KOPT-K1 (cell line): ENCODE data around the gene SALL3.

Source experiments
- H3K27ac ChIP-seq: fragments of 200-600 bp; sonication (generic); 2 replicates; pipeline ENCODE4 v1.5.1; 2016; ENCODE audit warnings: antibody characterized with exemption, mild to moderate bottlenecking, low read depth, low read length; ENCODE audit not compliant: poor library complexity, severe bottlenecking
- H3K36me3 ChIP-seq: fragments of 200-600 bp; sonication (generic); 2 replicates; pipeline ENCODE4 v1.5.1; 2017; ENCODE audit warnings: antibody characterized with exemption, mild to moderate bottlenecking, low read length, moderate library complexity; ENCODE audit not compliant: insufficient read depth
- H3K9me3 ChIP-seq: fragments of 200-600 bp; sonication (generic); 2 replicates; pipeline ENCODE4 v1.5.1; 2017; ENCODE audit warnings: antibody characterized with exemption, low read length, mild to moderate bottlenecking; ENCODE audit not compliant: insufficient read depth, poor library complexity, severe bottlenecking

SALL3 gene

DNA sequence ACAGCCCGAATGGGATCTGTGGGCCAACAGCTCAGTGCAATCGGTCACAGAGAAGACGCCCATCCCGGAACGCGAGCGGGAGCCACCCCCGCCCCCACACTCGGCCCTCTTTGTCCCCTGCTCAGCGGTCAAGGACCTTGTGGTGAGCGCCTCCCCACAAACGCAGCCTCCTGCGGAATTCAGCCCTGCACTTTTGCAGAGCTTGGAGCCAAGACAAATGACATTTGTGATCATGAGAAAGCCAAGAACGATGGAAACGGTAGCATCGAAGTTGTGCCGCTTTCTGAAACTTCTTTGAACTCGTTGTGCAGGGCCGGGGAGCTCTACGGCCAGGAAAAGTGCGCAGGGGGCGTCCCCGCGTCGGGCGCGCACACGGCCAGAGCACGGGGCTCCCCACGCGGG, 6.7 kb upstream of the SALL3 start:
- H3K27ac ChIP-seq, result no peak overlapping the region
- H3K9me3 ChIP-seq, result peaks cover 9% of the 10 kb centered on the region
- no peaks in the 10 kb centered on the region for H3K36me3 ChIP-seq

DNA sequence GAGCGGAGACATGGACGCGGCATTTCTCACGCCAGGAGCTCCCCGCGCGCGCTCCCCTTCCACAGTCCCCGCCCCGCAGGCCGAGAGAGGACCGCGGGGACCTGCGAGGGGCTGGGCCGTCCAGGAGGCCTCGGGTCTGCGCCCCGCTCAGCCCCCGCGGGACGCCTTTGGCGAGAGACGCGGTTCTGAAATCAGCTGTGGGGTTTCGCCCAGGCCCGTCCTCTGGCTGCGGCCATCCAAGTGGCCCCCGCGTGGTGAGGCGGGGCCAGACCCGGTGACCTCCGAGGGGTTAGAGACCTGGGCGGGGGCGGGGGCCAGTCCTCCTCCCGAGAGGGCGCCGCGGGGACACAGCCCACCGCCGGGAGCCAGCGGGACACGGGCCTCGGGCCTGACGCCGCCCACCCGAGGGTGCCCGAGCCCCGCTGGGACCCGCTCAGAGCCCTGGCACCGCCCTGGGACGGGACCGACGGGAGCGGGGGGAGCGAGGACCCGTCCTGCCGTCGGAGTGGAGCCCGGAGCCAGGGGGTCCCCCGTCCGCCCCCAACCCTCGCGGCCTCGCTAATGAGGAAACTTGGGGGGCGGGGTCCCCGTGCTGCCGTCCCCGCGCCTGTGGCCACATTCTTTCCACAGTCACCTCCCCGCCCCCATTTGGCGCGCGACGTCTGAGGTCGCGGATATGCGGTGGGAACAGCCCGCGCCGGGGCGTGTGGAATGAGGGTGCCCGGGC, 6.1 kb upstream of the SALL3 start:
- Histone ChIP-seq H3K9me3 (peaks cover 10% of the 10 kb centered on the region), H3K27ac (no peak overlapping the region)

DNA sequence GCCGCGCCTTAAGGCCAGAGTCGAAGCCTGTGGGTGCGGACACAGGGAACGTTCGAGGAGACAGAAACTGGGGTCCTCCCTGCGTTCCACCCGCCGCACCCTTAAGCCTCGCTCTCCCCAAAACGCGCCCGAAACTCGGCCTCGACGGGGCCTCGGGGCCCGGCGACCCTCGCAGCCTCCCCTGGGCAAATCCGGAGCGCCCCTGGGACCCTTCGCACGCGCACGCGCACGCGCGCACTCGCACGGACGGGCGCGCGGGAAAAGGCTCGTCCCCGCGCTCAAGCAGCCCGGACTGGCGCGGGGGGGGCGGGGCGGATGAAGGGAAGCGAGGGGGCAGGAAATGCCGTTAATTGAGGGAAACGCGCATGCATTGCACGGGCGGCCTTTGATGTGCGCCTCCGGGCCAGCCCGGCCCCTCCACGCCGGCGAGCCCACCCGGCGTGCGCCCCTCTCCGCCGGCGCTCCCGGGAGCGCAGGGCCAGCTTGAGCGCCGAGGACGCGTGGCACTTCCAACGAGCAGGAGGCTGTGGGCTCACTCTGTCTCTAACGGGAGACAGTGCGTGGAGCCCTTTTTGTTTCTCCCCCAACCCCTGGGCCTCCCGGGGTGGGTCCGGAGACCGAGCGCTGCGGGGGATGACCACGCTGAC, 5.4 kb upstream of the SALL3 start:
- H3K9me3 ChIP-seq, result peaks cover 10% of the 10 kb centered on the region
- H3K36me3 ChIP-seq, result no peaks in the 10 kb centered on the region
- no peak overlapping the region for H3K27ac ChIP-seq

More for the DNA sequence above, 6.1 kb upstream of the SALL3 start:
- H3K36me3 ChIP-seq, result no peaks in the 10 kb centered on the region

DNA sequence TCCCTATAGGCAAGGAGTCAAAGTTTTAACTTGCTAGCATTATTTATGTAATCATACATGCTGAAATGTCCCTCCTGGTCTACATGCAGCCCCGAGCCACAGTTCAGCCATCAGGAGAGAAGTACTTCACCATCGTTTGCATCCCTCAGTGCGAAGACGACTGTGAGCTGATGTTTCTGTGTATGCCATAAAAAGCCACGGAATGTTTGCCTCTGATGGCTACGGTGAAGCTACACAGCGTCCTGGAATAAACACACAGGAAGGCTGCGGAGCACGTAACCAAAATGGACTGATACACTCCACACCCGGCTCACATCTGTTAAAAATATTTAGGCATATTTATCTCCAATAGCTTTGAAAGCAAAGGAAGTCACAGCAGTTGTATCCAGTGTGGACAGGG, 4.3 kb upstream of the SALL3 start:
- Histone ChIP-seq H3K36me3 (no peaks in the 10 kb centered on the region), H3K27ac (no peak overlapping the region), H3K9me3 (peaks cover 10% of the 10 kb centered on the region)

- Histone ChIP-seq H3K36me3 (no peaks in the 10 kb centered on the region), H3K27ac (no peak overlapping the region), H3K9me3 (peaks cover 10% of the 10 kb centered on the region)
Measured at GRCh38 chr18:78975699-78976335, 3.8 kb upstream of the SALL3 start.

GRCh38 chr18:78976765-78977636, 2.6 kb upstream of the SALL3 start:
- no peak overlapping the region for H3K27ac ChIP-seq
- H3K36me3 ChIP-seq, result no peaks in the 10 kb centered on the region
- peaks cover 10% of the 10 kb centered on the region for H3K9me3 ChIP-seq

DNA sequence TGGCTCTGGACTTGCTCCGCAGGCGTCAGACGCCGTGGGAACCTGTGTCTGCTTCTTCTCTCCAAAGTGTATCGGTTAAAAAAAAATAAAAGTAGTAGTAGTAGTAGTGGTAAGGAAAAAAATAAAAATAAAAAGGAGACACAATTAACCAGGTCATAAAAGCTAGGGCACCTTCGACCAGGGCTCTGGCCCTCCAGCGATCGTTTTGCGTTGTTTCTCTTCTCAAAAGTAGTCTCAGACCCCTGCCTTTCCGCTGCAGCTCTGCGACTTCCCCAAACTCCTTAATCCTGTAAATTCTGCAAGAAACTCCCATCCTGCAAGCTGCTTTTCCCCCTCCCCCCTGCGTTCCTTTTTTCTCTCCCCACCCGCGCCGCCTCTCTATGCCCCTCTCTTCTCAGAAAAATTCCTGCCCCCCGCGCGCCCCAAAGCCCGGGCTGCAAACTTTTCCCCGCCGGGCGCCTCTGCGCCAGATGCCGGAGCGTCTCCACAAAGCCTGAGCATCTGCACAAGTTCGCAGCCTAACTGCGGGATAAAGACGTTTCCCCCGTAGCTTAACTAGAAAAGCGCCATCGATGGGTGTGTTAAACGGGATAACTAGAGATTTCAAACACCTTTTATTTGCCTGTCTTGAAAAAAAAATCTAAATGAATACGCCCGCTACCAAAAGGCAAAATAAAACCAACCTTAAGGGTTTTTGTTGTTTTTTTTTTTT, 1.8 kb upstream of the SALL3 start:
- Histone ChIP-seq H3K9me3 (peaks cover 10% of the 10 kb centered on the region), H3K27ac (no peak overlapping the region), H3K36me3 (no peaks in the 10 kb centered on the region)

DNA sequence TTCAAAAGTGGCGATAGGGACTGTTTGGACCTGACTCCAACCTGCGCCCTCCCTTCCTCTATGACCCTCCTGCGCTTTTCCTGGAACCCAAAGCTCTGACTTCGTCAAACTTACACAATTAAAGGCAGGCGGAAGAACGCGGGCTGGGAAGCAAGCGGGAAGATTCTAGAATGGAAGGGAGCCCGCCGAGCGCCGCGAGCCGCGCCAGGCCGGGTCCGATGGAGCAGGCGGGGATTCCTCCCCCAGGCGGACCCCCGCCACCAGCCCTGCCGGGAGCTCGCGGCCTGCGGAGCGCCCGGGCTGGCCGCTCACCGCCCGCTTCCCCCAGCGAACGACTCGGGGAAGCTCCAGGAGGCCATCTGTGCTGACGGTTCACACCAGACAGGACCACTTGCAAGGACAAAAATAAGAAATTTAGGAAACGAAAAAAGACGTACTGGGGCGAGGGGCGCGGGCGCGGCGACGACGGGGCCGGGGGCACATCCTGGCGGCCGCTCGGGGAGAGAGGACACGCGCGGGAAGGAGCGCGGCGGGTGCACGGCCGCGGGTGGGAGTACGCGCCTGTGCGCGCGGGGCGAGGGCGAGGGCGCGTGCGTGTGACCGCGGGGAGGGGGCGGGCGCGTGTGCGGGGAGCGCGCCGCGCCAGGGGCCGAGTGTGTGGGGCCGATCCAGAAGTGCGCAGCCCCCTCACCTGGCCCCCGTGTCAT, 1.1 kb upstream of the SALL3 start:
- Histone ChIP-seq H3K27ac (no peak overlapping the region), H3K9me3 (peaks cover 10% of the 10 kb centered on the region), H3K36me3 (no peaks in the 10 kb centered on the region)

DNA sequence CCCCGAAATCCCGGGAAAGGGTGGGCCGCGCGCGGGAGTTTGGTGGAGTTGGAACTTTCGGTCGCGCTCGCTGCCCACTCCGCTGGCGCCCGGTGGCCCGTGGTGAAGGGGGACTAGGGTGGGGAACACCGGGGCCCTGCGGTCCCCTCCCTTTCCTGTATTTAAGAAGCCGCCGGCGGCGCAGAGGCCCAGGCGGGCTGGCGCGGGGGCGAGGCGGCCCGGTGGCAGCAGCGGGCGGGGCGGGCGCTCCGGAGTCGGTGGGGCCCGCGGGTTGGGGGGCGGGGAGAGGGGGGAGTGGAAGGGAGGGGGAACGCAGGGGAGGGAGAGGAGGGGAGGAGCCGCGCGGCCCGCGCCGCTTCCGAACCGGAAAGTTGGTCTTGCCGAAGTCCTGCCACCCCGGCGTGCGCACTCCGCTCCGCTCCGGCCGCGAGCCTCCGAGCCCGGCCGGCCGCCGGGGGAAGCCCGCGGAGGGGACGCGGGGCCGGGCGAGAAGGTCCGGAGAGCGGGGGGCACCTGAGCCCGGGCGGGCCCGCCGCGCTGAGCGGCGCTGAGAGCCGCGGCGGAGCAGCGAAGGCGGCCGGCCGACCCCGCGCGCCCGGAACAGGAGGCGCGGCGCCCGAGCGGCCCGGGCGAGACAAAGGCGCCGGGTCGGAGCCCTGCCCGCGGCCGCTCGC, 425 bp upstream of the SALL3 start:
- peaks cover 10% of the 10 kb centered on the region for H3K9me3 ChIP-seq
- no peak overlapping the region for H3K27ac ChIP-seq
- no peaks in the 10 kb centered on the region for H3K36me3 ChIP-seq

- Histone ChIP-seq H3K27ac (no peak overlapping the region), H3K9me3 (peaks cover 10% of the 10 kb centered on the region)
Measured at GRCh38 chr18:78980279-78980771, 707 bp downstream of the SALL3 start.

GRCh38 chr18:78980777-78981380, 1.3 kb downstream of the SALL3 start:
- Histone ChIP-seq H3K9me3 (peaks cover 7% of the 10 kb centered on the region), H3K27ac (no peak overlapping the region), H3K36me3 (no peaks in the 10 kb centered on the region)

More at GRCh38 chr18:78980279-78980771, 707 bp downstream of the SALL3 start:
- H3K36me3 ChIP-seq, result no peaks in the 10 kb centered on the region

DNA sequence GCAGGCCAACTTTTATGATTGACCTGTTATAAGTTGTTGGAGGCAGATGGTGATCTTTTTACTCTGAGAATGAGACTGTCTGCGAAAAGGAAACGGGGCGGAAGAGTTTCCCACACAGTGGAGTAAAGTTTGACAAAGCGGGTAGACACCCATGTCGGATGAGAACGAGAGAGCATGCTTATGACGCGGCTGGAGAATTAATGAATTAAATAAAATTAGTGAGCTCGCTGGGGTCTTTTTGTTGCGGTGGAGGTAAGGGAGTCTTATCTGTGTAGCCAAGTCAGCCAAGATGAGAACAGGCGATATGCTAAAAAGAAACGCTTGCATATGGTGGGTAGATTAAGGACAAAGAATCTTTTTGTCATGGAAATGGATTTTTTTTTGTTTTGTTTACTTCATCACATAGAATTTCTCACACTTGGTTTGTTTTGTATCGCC, 1.8 kb downstream of the SALL3 start:
- H3K36me3 ChIP-seq, result no peaks in the 10 kb centered on the region
- H3K27ac ChIP-seq, result no peak overlapping the region
- peaks cover 7% of the 10 kb centered on the region for H3K9me3 ChIP-seq

- peaks cover 7% of the 10 kb centered on the region for H3K9me3 ChIP-seq
- no peaks in the 10 kb centered on the region for H3K36me3 ChIP-seq
- no peak overlapping the region for H3K27ac ChIP-seq
Measured at GRCh38 chr18:78981989-78982620, 2.5 kb downstream of the SALL3 start.
